Thoracic aorta (tissue), 2 donors: Measurements from ENCODE around the gene SV2B. TPM values are rescaled to one million over a fixed set of nuclear protein-coding genes. Genes with fewer than 3 reads are reported as not detected.

ENCODE experiments used
- ATAC-seq: fragments of 150-250 bp; one replicate; pipeline ENCODE4 v1.8.0; 2017; ENCODE audit warnings: low read depth; ENCODE audit not compliant: insufficient number of reproducible peaks, low FRiP score
- DNase-seq: peaks from one replicate; pipeline ENCODE4 v3.0.0-alpha.2; 2020; ENCODE audit warnings: low spot score
- H3K27ac ChIP-seq, 2 donors: fragments of 200-600 bp; sonication (generic); 1 replicate in 1 of 2; 2 replicates in 1 of 2; pipeline ENCODE4 v1.5.1; 2016; ENCODE audit warnings: mild to moderate bottlenecking in 2 of 2, moderate library complexity in 2 of 2
- H3K27me3 ChIP-seq: fragments of 200-600 bp; sonication (generic); replicated peaks from 2 replicates; pipeline ENCODE4 v1.6.0; 2016; ENCODE audit warnings: mild to moderate bottlenecking; ENCODE audit not compliant: insufficient read depth
- H3K36me3 ChIP-seq: fragments of 200-600 bp; sonication (generic); one replicate; pipeline ENCODE4 v1.5.1; 2016
- H3K4me1 ChIP-seq, 2 donors: fragments of 200-600 bp; sonication (generic); 1 replicate in 1 of 2; 2 replicates in 1 of 2; pipeline versions ENCODE4 v1.5.1 to v1.6.0; 2016; ENCODE audit warnings: low read depth in 2 of 2, mild to moderate bottlenecking in 1 of 2; ENCODE audit not compliant: control insufficient read depth in 1 of 2
- H3K4me3 ChIP-seq: fragments of 200-600 bp; sonication (generic); 2 replicates; pipeline ENCODE4 v1.5.1; 2016; ENCODE audit warnings: mild to moderate bottlenecking
- H3K9me3 ChIP-seq: fragments of 200-600 bp; sonication (generic); 2 replicates; pipeline ENCODE4 v1.5.1; 2016
- CTCF ChIP-seq: fragments of 200-600 bp; sonication (generic); IDR thresholded peaks from one replicate; pipeline ENCODE4 v1.5.1; 2019; ENCODE audit warnings: antibody characterized with exemption
- total RNA-seq, 2 donors: library from RNA; depleted of rRNA; stranded (reverse); fragments of >200 nt; gene quantifications; one replicate each; pipeline versions ENCODE4 v1.1.0 to v1.2.3, GENCODE V29; 2016

SV2B gene
- total RNA-seq, 2 donors from 2014 or later, result 2.6 TPM; not detected in 1

GRCh38 chr15:91061997-91062396 lies 38.1 kb upstream of the SV2B start:
- H3K4me3 ChIP-seq, result no peak overlapping the region
- no peak for TF ChIP-seq CTCF
- H3K27ac ChIP-seq, result no peak overlapping the region
- H3K4me1 ChIP-seq, result no peaks in the 10 kb centered on the region
- DNase-seq, result no peak
- no peaks in the 10 kb centered on the region for H3K9me3 ChIP-seq
- no peaks in the 10 kb centered on the region for H3K27me3 ChIP-seq
- ATAC-seq, result no peak
- H3K36me3 ChIP-seq, result no peaks in the 10 kb centered on the region

GRCh38 chr15:91065505-91065904 lies 34.6 kb upstream of the SV2B start:
- H3K27me3 ChIP-seq, result no peaks in the 10 kb centered on the region
- no peak for TF ChIP-seq CTCF
- H3K4me1 ChIP-seq, result no peaks in the 10 kb centered on the region
- ATAC-seq (no peak), DNase-seq (no peak)
- H3K27ac ChIP-seq, result no peak overlapping the region
- H3K4me3 ChIP-seq, result no peak overlapping the region
- H3K36me3 ChIP-seq, result no peaks in the 10 kb centered on the region
- H3K9me3 ChIP-seq, result no peaks in the 10 kb centered on the region

- no peak overlapping the region for H3K27ac ChIP-seq
- no peaks in the 10 kb centered on the region for H3K9me3 ChIP-seq
- DNase-seq (no peak), ATAC-seq (no peak)
- TF ChIP-seq CTCF, result no peak
- H3K4me1 ChIP-seq, result no peaks in the 10 kb centered on the region
- no peaks in the 10 kb centered on the region for H3K27me3 ChIP-seq
- H3K4me3 ChIP-seq, result no peak overlapping the region
- H3K36me3 ChIP-seq, result no peaks in the 10 kb centered on the region
These were observed 33.0 kb upstream of the SV2B start for GRCh38 chr15:91067036-91067435.

GRCh38 chr15:91068436-91068835 lies 31.6 kb upstream of the SV2B start:
- no peak for TF ChIP-seq CTCF
- no peaks in the 10 kb centered on the region for H3K36me3 ChIP-seq
- DNase-seq, result no peak
- no peaks in the 10 kb centered on the region for H3K9me3 ChIP-seq
- no peaks in the 10 kb centered on the region for H3K4me1 ChIP-seq
- no peak overlapping the region for H3K4me3 ChIP-seq
- no peaks in the 10 kb centered on the region for H3K27me3 ChIP-seq
- H3K27ac ChIP-seq, result no peak overlapping the region
- ATAC-seq, result no peak

GRCh38 chr15:91068966-91069365 lies 31.1 kb upstream of the SV2B start:
- Histone ChIP-seq H3K27ac (no peak overlapping the region), H3K9me3 (no peaks in the 10 kb centered on the region), H3K4me1 (no peaks in the 10 kb centered on the region), H3K27me3 (no peaks in the 10 kb centered on the region), H3K4me3 (no peak overlapping the region), H3K36me3 (no peaks in the 10 kb centered on the region)
- TF ChIP-seq CTCF, result no peak
- ATAC-seq (no peak), DNase-seq (no peak)
